ENCODE results near the gene LPP.
"Not testable (repeated sequence)": the region's sequence is repeated elsewhere in the genome, so short reads cannot be mapped to it uniquely, and the experiment has no call there.

LPP gene

DNA sequence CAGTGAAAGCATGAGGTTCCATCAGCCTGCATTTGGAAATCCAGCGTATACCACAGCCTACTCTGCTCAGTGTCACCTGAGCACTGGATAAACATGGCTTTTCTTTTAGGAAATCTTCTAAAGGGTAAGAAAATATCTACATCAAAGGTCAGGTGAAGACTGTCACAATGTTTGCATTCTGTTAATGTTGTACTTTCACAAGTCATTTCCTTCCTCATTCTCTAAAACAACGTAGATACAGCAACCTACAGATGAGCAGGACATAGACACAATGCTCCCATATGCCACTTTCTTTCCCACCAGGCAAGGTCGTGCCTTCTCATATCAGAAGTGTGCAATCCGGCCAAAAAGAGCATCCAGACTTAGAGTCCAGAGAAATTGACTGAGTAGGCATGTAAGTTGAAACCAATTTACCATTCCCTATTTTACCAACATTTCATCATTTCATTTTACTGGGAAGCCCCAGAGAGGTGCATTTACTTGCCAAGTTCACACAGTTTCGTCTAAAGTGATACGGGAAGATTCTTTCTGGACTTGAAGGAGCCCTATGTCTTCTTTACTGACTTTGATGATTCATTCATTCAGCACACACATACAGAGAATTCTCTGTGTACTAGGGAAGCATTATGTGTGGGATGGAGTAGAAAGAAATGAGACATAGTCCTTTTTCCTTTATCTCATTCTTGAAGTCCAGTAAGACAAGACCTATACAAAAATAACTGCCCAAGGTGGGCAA, 30.6 kb upstream of the LPP start:
- Histone ChIP-seq H3K27ac (ENCODE audit: low read length) (no peak overlapping the region), H3K9me3 (ENCODE audit: control insufficient read depth, low read depth, low read length) (no peaks in the 10 kb centered on the region), H3K4me3 (ENCODE audit: low read length) (no peak overlapping the region), H3K27me3 (ENCODE audit: control insufficient read depth, insufficient read depth, low read length) (no peaks in the 10 kb centered on the region), H3K9ac (ENCODE audit: low read length) (no peak overlapping the region), H3K36me3 (ENCODE audit: control insufficient read depth, low read depth, low read length) (no peaks in the 10 kb centered on the region), H3K4me1 (ENCODE audit: control insufficient read depth, low read depth, low read length) (peaks cover 14% of the 10 kb centered on the region)

- H3K27ac ChIP-seq (ENCODE audit: low read length) = no peak overlapping the region
- H3K4me3 ChIP-seq (ENCODE audit: low read length) = no peak overlapping the region
- H3K9ac ChIP-seq (ENCODE audit: low read length) = no peak overlapping the region
- no peaks in the 10 kb centered on the region for H3K27me3 ChIP-seq (ENCODE audit: control insufficient read depth, insufficient read depth, low read length)
- H3K9me3 ChIP-seq (ENCODE audit: control insufficient read depth, low read depth, low read length) = no peaks in the 10 kb centered on the region
- H3K4me1 ChIP-seq (ENCODE audit: control insufficient read depth, low read depth, low read length) = peaks cover 12% of the 10 kb centered on the region
- no peaks in the 10 kb centered on the region for H3K36me3 ChIP-seq (ENCODE audit: control insufficient read depth, low read depth, low read length)
Measured at GRCh38 chr3:188124184-188124583, 29.8 kb upstream of the LPP start.

GRCh38 chr3:188125076-188125475, 28.9 kb upstream of the LPP start:
- no peak overlapping the region for H3K9ac ChIP-seq (ENCODE audit: low read length)
- H3K4me3 ChIP-seq (ENCODE audit: low read length) = no peak overlapping the region

DNA sequence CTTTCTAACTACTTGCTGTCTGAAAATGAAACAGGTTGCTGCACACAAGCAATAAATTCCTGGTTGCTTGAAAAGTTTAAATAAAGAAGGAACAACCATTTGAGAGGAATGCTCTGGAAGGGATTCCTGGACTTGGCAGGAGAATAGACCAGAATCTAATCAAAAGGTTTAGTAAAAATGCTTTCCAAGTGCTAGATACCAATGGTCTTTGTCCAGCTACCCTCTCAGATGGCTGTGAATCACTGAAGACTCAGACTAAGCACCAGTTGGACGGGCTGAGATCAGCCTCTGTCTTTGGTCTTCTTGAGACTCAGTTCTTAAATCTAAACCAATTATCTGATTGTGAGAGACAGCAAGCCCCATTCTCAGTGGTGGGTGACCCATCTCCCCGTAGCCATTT, 27.7 kb upstream of the LPP start:
- Histone ChIP-seq H3K27ac (ENCODE audit: low read length) (no peak overlapping the region), H3K36me3 (ENCODE audit: control insufficient read depth, low read depth, low read length) (no peaks in the 10 kb centered on the region), H3K9ac (ENCODE audit: low read length) (no peak overlapping the region), H3K4me3 (ENCODE audit: low read length) (no peak overlapping the region), H3K9me3 (ENCODE audit: control insufficient read depth, low read depth, low read length) (no peaks in the 10 kb centered on the region), H3K4me1 (ENCODE audit: control insufficient read depth, low read depth, low read length) (no peaks in the 10 kb centered on the region), H3K27me3 (ENCODE audit: control insufficient read depth, insufficient read depth, low read length) (no peaks in the 10 kb centered on the region)

More at GRCh38 chr3:188125076-188125475, 28.9 kb upstream of the LPP start:
- peaks cover 4% of the 10 kb centered on the region for H3K4me1 ChIP-seq (ENCODE audit: control insufficient read depth, low read depth, low read length)
- no peaks in the 10 kb centered on the region for H3K36me3 ChIP-seq (ENCODE audit: control insufficient read depth, low read depth, low read length)
- H3K9me3 ChIP-seq (ENCODE audit: control insufficient read depth, low read depth, low read length) = no peaks in the 10 kb centered on the region
- H3K27ac ChIP-seq (ENCODE audit: low read length) = no peak overlapping the region
- H3K27me3 ChIP-seq (ENCODE audit: control insufficient read depth, insufficient read depth, low read length) = no peaks in the 10 kb centered on the region

GRCh38 chr3:188126934-188127333, 27.0 kb upstream of the LPP start:
- Histone ChIP-seq H3K4me1 (ENCODE audit: control insufficient read depth, low read depth, low read length) (peaks cover 5% of the 10 kb centered on the region), H3K36me3 (ENCODE audit: control insufficient read depth, low read depth, low read length) (no peaks in the 10 kb centered on the region), H3K4me3 (ENCODE audit: low read length) (no peak overlapping the region), H3K9ac (ENCODE audit: low read length) (no peak overlapping the region), H3K9me3 (ENCODE audit: control insufficient read depth, low read depth, low read length) (no peaks in the 10 kb centered on the region), H3K27me3 (ENCODE audit: control insufficient read depth, insufficient read depth, low read length) (no peaks in the 10 kb centered on the region), H3K27ac (ENCODE audit: low read length) (no peak overlapping the region)

DNA sequence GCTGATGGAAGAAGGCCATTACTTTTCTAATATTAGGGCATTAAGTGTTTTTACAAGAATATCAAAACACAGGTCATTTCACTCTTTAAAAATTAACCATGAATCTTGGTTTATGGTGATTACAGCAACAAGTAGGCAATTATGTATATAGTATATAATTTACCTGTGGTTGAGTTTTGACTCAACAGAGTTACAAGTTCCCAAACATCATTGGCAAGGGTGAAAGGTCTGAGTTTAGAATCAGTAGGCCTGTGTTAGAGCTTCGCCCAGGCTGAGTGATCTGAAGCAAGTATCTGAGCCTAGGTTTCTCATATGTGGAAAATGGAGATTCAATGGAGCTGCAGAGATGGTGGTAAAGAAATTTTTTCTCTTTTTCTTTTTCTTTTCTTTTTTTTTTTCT, 25.1 kb upstream of the LPP start:
- Histone ChIP-seq H3K27me3 (ENCODE audit: control insufficient read depth, insufficient read depth, low read length) (no peaks in the 10 kb centered on the region), H3K36me3 (ENCODE audit: control insufficient read depth, low read depth, low read length) (no peaks in the 10 kb centered on the region), H3K4me1 (ENCODE audit: control insufficient read depth, low read depth, low read length) (peaks cover 5% of the 10 kb centered on the region), H3K27ac (ENCODE audit: low read length) (no peak overlapping the region), H3K9ac (ENCODE audit: low read length) (no peak overlapping the region), H3K4me3 (ENCODE audit: low read length) (no peak overlapping the region), H3K9me3 (ENCODE audit: control insufficient read depth, low read depth, low read length) (no peaks in the 10 kb centered on the region)

GRCh38 chr3:188131023-188131422, 22.9 kb upstream of the LPP start:
- not testable (repeated sequence) for H3K9ac ChIP-seq (ENCODE audit: low read length); H3K36me3 ChIP-seq (ENCODE audit: control insufficient read depth, low read depth, low read length); H3K9me3 ChIP-seq (ENCODE audit: control insufficient read depth, low read depth, low read length); H3K4me3 ChIP-seq (ENCODE audit: low read length); H3K27ac ChIP-seq (ENCODE audit: low read length); H3K4me1 ChIP-seq (ENCODE audit: control insufficient read depth, low read depth, low read length); H3K27me3 ChIP-seq (ENCODE audit: control insufficient read depth, insufficient read depth, low read length)

DNA sequence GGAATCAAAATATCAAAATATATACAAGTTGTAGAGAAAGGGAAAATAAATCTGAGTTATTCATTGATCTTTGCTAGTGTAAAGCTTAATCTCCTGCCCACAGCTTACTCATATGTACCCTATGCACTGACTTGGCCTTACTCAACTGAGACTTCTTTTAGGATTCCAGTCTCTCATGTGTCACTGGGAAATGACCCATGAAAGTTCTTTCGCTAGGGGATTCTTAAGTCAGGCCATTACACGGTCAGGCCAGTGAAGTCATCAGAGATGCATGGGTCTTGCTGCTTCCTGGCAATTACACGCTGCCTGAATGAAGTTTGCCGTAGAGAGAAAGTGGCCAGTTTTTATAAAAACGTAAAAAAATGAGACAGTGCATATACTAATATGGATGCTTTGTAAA, 20.7 kb upstream of the LPP start:
- peaks cover 5% of the 10 kb centered on the region for H3K4me1 ChIP-seq (ENCODE audit: control insufficient read depth, low read depth, low read length)
- H3K9ac ChIP-seq (ENCODE audit: low read length) = no peak overlapping the region
- no peak overlapping the region for H3K4me3 ChIP-seq (ENCODE audit: low read length)
- no peaks in the 10 kb centered on the region for H3K9me3 ChIP-seq (ENCODE audit: control insufficient read depth, low read depth, low read length)
- no peak overlapping the region for H3K27ac ChIP-seq (ENCODE audit: low read length)
- H3K27me3 ChIP-seq (ENCODE audit: control insufficient read depth, insufficient read depth, low read length) = no peaks in the 10 kb centered on the region
- H3K36me3 ChIP-seq (ENCODE audit: control insufficient read depth, low read depth, low read length) = no peaks in the 10 kb centered on the region

- no peaks in the 10 kb centered on the region for H3K27me3 ChIP-seq (ENCODE audit: control insufficient read depth, insufficient read depth, low read length)
- no peak overlapping the region for H3K9ac ChIP-seq (ENCODE audit: low read length)
- no peak overlapping the region for H3K4me3 ChIP-seq (ENCODE audit: low read length)
- H3K9me3 ChIP-seq (ENCODE audit: control insufficient read depth, low read depth, low read length) = no peaks in the 10 kb centered on the region
- H3K36me3 ChIP-seq (ENCODE audit: control insufficient read depth, low read depth, low read length) = no peaks in the 10 kb centered on the region
- no peak overlapping the region for H3K27ac ChIP-seq (ENCODE audit: low read length)
- H3K4me1 ChIP-seq (ENCODE audit: control insufficient read depth, low read depth, low read length) = peaks cover 9% of the 10 kb centered on the region
Measured at GRCh38 chr3:188133646-188134045, 20.3 kb upstream of the LPP start.

DNA sequence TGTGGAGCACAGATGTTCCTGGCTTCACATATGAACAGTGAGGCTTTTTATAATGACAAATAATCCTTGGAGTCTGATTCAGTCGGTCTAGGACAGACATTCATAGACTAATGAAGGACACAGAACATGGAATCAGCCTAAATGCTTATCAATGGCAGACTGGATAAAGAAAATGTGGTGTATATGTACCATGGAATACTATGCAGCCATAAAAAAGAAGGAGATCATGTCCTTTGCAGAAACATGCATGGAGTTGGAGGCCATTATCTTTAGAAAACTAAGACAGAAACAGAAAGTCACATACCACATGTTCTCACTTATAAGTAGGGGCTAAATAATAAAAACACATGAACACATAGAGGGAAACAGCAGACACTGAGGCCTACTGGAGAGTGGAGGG, 19.9 kb upstream of the LPP start:
- Histone ChIP-seq H3K27ac (ENCODE audit: low read length) (no peak overlapping the region), H3K9ac (ENCODE audit: low read length) (no peak overlapping the region), H3K36me3 (ENCODE audit: control insufficient read depth, low read depth, low read length) (no peaks in the 10 kb centered on the region), H3K4me1 (ENCODE audit: control insufficient read depth, low read depth, low read length) (peaks cover 10% of the 10 kb centered on the region), H3K4me3 (ENCODE audit: low read length) (no peak overlapping the region), H3K9me3 (ENCODE audit: control insufficient read depth, low read depth, low read length) (no peaks in the 10 kb centered on the region), H3K27me3 (ENCODE audit: control insufficient read depth, insufficient read depth, low read length) (no peaks in the 10 kb centered on the region)

- H3K4me1 ChIP-seq (ENCODE audit: control insufficient read depth, low read depth, low read length) = peaks cover 10% of the 10 kb centered on the region
- no peaks in the 10 kb centered on the region for H3K27me3 ChIP-seq (ENCODE audit: control insufficient read depth, insufficient read depth, low read length)
- H3K9ac ChIP-seq (ENCODE audit: low read length) = no peak overlapping the region
- no peak overlapping the region for H3K27ac ChIP-seq (ENCODE audit: low read length)
- H3K4me3 ChIP-seq (ENCODE audit: low read length) = no peak overlapping the region
- no peaks in the 10 kb centered on the region for H3K36me3 ChIP-seq (ENCODE audit: control insufficient read depth, low read depth, low read length)
- H3K9me3 ChIP-seq (ENCODE audit: control insufficient read depth, low read depth, low read length) = no peaks in the 10 kb centered on the region
Measured at GRCh38 chr3:188134856-188135255, 19.1 kb upstream of the LPP start.

- Histone ChIP-seq H3K9me3 (ENCODE audit: control insufficient read depth, low read depth, low read length) (no peaks in the 10 kb centered on the region), H3K36me3 (ENCODE audit: control insufficient read depth, low read depth, low read length) (no peaks in the 10 kb centered on the region), H3K4me1 (ENCODE audit: control insufficient read depth, low read depth, low read length) (peaks cover 10% of the 10 kb centered on the region), H3K27me3 (ENCODE audit: control insufficient read depth, insufficient read depth, low read length) (no peaks in the 10 kb centered on the region), H3K27ac (ENCODE audit: low read length) (no peak overlapping the region), H3K4me3 (ENCODE audit: low read length) (no peak overlapping the region), H3K9ac (ENCODE audit: low read length) (no peak overlapping the region)
Measured at GRCh38 chr3:188135271-188135670, 18.7 kb upstream of the LPP start.

Measured in iPS-18a (cell line).